ENCODE measurements around the gene SZT2.

The SZT2 gene

GRCh38 chr1:43389326-43390313 lies at the start of gene SZT2, which contains the start of gene MED8:
TSS of gene SZT2 (plus strand) at chr1:43389899. CDS start at chr1:43389969, 70 bp downstream.
TSS of gene MED8 (minus strand) at chr1:43389800. CDS start at chr1:43389764, 36 bp downstream.
- H3K4me3 ChIP-seq (ENCODE audit: low read depth in 1 of 2, low read length in 2 of 2): peak within 1 kb of the TSS; percentile 92 to 98
- no peaks in the 10 kb centered on the region for H3K9me3 ChIP-seq (ENCODE audit: control insufficient read depth in 1 of 2, low read length in 2 of 2)
- H3K27me3 ChIP-seq (ENCODE audit: low read depth, low read length): no peaks in the 10 kb centered on the region
- H3K4me1 ChIP-seq (ENCODE audit: control insufficient read depth in 1 of 2, insufficient read depth in 2 of 2, low read length in 2 of 2): peaks cover 9 to 29% of the 10 kb centered on the region in 2 donors
- H3K36me3 ChIP-seq (ENCODE audit: control insufficient read depth in 1 of 2, insufficient read depth in 2 of 2, low read length in 2 of 2): peaks cover 28 to 30% of the 10 kb centered on the region in 2 donors
- peak within 1 kb of the TSS; percentile 91 for H3K27ac ChIP-seq (ENCODE audit: low read length)

- H3K27ac ChIP-seq (ENCODE audit: low read length): no peak overlapping the region
- H3K27me3 ChIP-seq (ENCODE audit: low read depth, low read length): no peaks in the 10 kb centered on the region
- H3K4me3 ChIP-seq (ENCODE audit: low read depth in 1 of 2, low read length in 2 of 2): no peak overlapping the region
- no peaks in the 10 kb centered on the region for H3K9me3 ChIP-seq (ENCODE audit: control insufficient read depth in 1 of 2, low read length in 2 of 2)
- no peaks in the 10 kb centered on the region for H3K36me3 ChIP-seq (ENCODE audit: control insufficient read depth in 1 of 2, insufficient read depth in 2 of 2, low read length in 2 of 2)
- H3K4me1 ChIP-seq (ENCODE audit: control insufficient read depth in 1 of 2, insufficient read depth in 2 of 2, low read length in 2 of 2): no peaks in the 10 kb centered on the region
Measured at GRCh38 chr1:43340559-43340958, 49.1 kb upstream of the SZT2 start.

GRCh38 chr1:43344267-43344850 lies 45.3 kb upstream of the SZT2 start:
- H3K9me3 ChIP-seq (ENCODE audit: control insufficient read depth in 1 of 2, low read length in 2 of 2): no peaks in the 10 kb centered on the region
- no peaks in the 10 kb centered on the region for H3K27me3 ChIP-seq (ENCODE audit: low read depth, low read length)
- peaks cover 0 to 2% of the 10 kb centered on the region in 2 donors for H3K4me1 ChIP-seq (ENCODE audit: control insufficient read depth in 1 of 2, insufficient read depth in 2 of 2, low read length in 2 of 2)
- no peak overlapping the region for H3K27ac ChIP-seq (ENCODE audit: low read length)
- no peak overlapping the region for H3K4me3 ChIP-seq (ENCODE audit: low read depth in 1 of 2, low read length in 2 of 2)
- no peaks in the 10 kb centered on the region for H3K36me3 ChIP-seq (ENCODE audit: control insufficient read depth in 1 of 2, insufficient read depth in 2 of 2, low read length in 2 of 2)

DNA sequence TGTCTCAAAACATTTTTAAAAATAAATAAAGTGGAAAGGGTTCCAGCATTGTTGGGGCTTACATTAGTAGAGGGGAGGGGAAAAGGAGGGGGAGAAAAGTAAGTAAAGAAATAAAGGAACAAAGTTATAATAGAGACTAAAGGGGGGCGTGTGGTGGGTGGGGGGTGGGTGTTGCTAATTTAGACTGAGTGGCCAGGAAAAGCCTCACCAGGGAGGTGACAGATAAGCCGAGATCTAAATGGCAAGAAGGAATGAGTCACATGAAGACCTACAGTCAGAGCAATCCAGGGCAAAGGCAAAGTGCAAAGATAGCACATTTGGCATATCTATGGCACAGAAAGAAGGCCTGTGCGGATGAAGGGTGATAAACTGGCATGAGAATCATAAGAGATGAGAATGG lies 44.6 kb upstream of the SZT2 start:
- Histone ChIP-seq H3K36me3 (ENCODE audit: control insufficient read depth in 1 of 2, insufficient read depth in 2 of 2, low read length in 2 of 2) (no peaks in the 10 kb centered on the region), H3K9me3 (ENCODE audit: control insufficient read depth in 1 of 2, low read length in 2 of 2) (no peaks in the 10 kb centered on the region), H3K4me3 (ENCODE audit: low read depth in 1 of 2, low read length in 2 of 2) (no peak overlapping the region), H3K27me3 (ENCODE audit: low read depth, low read length) (no peaks in the 10 kb centered on the region), H3K27ac (ENCODE audit: low read length) (peak overlapping the region; percentile 16), H3K4me1 (ENCODE audit: control insufficient read depth in 1 of 2, insufficient read depth in 2 of 2, low read length in 2 of 2) (peaks cover 3 to 6% of the 10 kb centered on the region in 2 donors)

DNA sequence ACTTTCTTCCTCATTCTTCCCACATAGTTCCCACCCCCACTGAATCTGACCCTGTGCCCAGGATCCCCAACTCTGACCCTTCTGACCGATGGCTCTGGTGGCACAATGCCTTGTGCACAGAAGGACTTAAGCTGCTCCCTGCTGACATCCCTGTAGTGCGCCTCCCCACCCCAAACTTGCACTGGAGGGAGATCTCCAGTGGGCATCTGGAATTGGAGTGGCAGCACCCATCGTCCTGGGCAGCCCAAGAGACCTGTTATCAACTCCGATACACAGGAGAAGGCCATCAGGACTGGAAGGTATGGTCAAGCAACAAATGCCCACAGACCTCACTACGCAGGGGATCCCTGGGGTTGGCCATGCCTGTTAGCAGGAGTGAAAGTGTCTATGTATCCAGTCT lies 43.1 kb upstream of the SZT2 start:
- Histone ChIP-seq H3K9me3 (ENCODE audit: control insufficient read depth in 1 of 2, low read length in 2 of 2) (no peaks in the 10 kb centered on the region), H3K27ac (ENCODE audit: low read length) (no peak overlapping the region), H3K4me3 (ENCODE audit: low read depth in 1 of 2, low read length in 2 of 2) (no peak overlapping the region), H3K27me3 (ENCODE audit: low read depth, low read length) (no peaks in the 10 kb centered on the region), H3K4me1 (ENCODE audit: control insufficient read depth in 1 of 2, insufficient read depth in 2 of 2, low read length in 2 of 2) (peaks cover 6% of the 10 kb centered on the region in 2 donors), H3K36me3 (ENCODE audit: control insufficient read depth in 1 of 2, insufficient read depth in 2 of 2, low read length in 2 of 2) (no peaks in the 10 kb centered on the region)

DNA sequence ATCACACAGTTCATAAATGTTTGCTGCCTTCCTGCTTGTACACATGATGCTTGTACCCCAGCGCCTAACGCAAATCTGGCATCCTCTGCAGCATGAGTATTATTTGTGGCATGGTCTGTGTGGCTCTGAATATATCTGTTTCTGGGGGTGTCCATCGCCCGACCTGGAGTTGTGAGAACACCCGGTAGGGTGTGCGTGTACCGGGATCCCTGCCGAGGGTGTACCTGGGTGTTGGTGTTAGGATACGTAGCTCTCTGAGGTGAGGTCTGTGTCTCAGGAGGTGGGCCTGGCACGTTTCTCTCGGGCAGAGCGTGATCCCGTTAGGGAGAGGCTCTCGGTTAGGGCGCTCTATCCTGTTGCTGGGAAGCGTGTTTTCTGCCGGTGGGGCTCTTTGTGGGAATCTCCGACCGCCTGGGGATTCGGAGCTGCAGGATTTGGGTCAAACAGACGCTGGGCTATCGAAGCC lies 41.3 kb upstream of the SZT2 start:
- Histone ChIP-seq H3K27ac (ENCODE audit: low read length) (no peak overlapping the region), H3K4me3 (ENCODE audit: low read depth in 1 of 2, low read length in 2 of 2) (peak overlapping the region; percentile 17 to 75), H3K4me1 (ENCODE audit: control insufficient read depth in 1 of 2, insufficient read depth in 2 of 2, low read length in 2 of 2) (peaks cover 6% of the 10 kb centered on the region in 2 donors), H3K36me3 (ENCODE audit: control insufficient read depth in 1 of 2, insufficient read depth in 2 of 2, low read length in 2 of 2) (no peaks in the 10 kb centered on the region), H3K9me3 (ENCODE audit: control insufficient read depth in 1 of 2, low read length in 2 of 2) (no peaks in the 10 kb centered on the region), H3K27me3 (ENCODE audit: low read depth, low read length) (no peaks in the 10 kb centered on the region)

- Histone ChIP-seq H3K4me3 (ENCODE audit: low read depth in 1 of 2, low read length in 2 of 2) (peak overlapping the region; percentile 17 to 75), H3K4me1 (ENCODE audit: control insufficient read depth in 1 of 2, insufficient read depth in 2 of 2, low read length in 2 of 2) (peaks cover 6% of the 10 kb centered on the region in 2 donors), H3K9me3 (ENCODE audit: control insufficient read depth in 1 of 2, low read length in 2 of 2) (no peaks in the 10 kb centered on the region), H3K27ac (ENCODE audit: low read length) (peak overlapping the region; percentile 68), H3K27me3 (ENCODE audit: low read depth, low read length) (no peaks in the 10 kb centered on the region), H3K36me3 (ENCODE audit: control insufficient read depth in 1 of 2, insufficient read depth in 2 of 2, low read length in 2 of 2) (no peaks in the 10 kb centered on the region)
Measured at GRCh38 chr1:43348809-43349593, 40.7 kb upstream of the SZT2 start.

DNA sequence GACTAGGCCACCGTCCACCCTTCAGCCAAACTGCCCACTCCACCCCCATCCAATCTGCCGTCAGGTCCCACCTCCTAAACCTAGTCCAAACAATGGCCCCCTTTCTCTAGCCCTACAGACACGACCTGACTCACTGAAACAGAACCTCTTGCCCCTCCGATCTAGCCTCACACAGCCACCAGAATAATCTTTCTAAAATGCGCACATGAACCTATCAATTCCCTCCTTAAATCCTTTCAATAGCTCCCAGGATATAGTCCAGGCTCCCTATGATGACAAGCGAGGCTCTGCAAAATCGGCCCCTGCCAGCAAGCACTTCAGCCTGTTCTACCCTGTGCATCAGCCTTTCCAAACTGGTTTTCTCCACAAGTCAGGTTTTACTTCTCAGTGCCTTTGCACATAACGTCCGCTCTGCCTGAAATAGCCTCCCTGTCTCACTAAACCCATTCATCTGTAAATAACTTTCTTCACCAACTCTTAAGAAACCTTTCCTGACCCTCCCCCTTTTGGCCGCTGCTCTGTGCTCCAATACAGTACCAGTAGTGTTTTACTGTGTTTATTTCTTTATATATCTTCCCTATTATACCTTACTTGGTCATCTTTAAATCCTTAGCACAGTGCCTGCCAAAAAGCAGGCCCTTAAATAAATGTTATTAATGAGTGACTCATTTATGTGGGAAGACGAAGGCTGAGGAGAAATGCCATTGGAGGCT lies 39.9 kb upstream of the SZT2 start:
- peak overlapping the region; percentile 68 for H3K27ac ChIP-seq (ENCODE audit: low read length)
- no peaks in the 10 kb centered on the region for H3K36me3 ChIP-seq (ENCODE audit: control insufficient read depth in 1 of 2, insufficient read depth in 2 of 2, low read length in 2 of 2)
- peaks cover 6% of the 10 kb centered on the region in 2 donors for H3K4me1 ChIP-seq (ENCODE audit: control insufficient read depth in 1 of 2, insufficient read depth in 2 of 2, low read length in 2 of 2)
- H3K27me3 ChIP-seq (ENCODE audit: low read depth, low read length): no peaks in the 10 kb centered on the region
- H3K9me3 ChIP-seq (ENCODE audit: control insufficient read depth in 1 of 2, low read length in 2 of 2): no peaks in the 10 kb centered on the region
- H3K4me3 ChIP-seq (ENCODE audit: low read depth in 1 of 2, low read length in 2 of 2): peak overlapping the region; percentile 17 to 75

- Histone ChIP-seq H3K9me3 (ENCODE audit: control insufficient read depth in 1 of 2, low read length in 2 of 2) (no peaks in the 10 kb centered on the region), H3K4me3 (ENCODE audit: low read depth in 1 of 2, low read length in 2 of 2) (no peak overlapping the region), H3K27me3 (ENCODE audit: low read depth, low read length) (no peaks in the 10 kb centered on the region), H3K27ac (ENCODE audit: low read length) (no peak overlapping the region), H3K4me1 (ENCODE audit: control insufficient read depth in 1 of 2, insufficient read depth in 2 of 2, low read length in 2 of 2) (peaks cover 6% of the 10 kb centered on the region in 2 donors), H3K36me3 (ENCODE audit: control insufficient read depth in 1 of 2, insufficient read depth in 2 of 2, low read length in 2 of 2) (no peaks in the 10 kb centered on the region)
Measured at GRCh38 chr1:43350976-43351375, 38.7 kb upstream of the SZT2 start.

- Histone ChIP-seq H3K36me3 (ENCODE audit: control insufficient read depth in 1 of 2, insufficient read depth in 2 of 2, low read length in 2 of 2) (no peaks in the 10 kb centered on the region), H3K4me3 (ENCODE audit: low read depth in 1 of 2, low read length in 2 of 2) (no peak overlapping the region), H3K9me3 (ENCODE audit: control insufficient read depth in 1 of 2, low read length in 2 of 2) (no peaks in the 10 kb centered on the region), H3K27ac (ENCODE audit: low read length) (no peak overlapping the region), H3K4me1 (ENCODE audit: control insufficient read depth in 1 of 2, insufficient read depth in 2 of 2, low read length in 2 of 2) (peaks cover 6% of the 10 kb centered on the region in 2 donors), H3K27me3 (ENCODE audit: low read depth, low read length) (no peaks in the 10 kb centered on the region)
Measured at GRCh38 chr1:43351421-43352350, 38.0 kb upstream of the SZT2 start.
